Transverse colon (tissue), 4 donors: ENCODE data around the gene DHCR24. TPM values are rescaled to one million over a fixed set of nuclear protein-coding genes. Genes with fewer than 3 reads are reported as not detected.

ENCODE experiments used
- DNase-seq: peaks from one replicate; pipeline ENCODE4 v3.0.0-alpha.2; 2019
- H3K27ac ChIP-seq, 4 donors: fragments of 200-600 bp; sonication (generic); 2 replicates each; pipeline ENCODE4 v1.5.1; 2016 to 2018; ENCODE audit warnings: inconsistent platforms in 4 of 4
- H3K27me3 ChIP-seq: fragments of 200-600 bp; sonication (generic); 2 replicates; pipeline ENCODE4 v1.5.1; 2017; ENCODE audit warnings: inconsistent platforms
- H3K36me3 ChIP-seq, 4 donors: fragments of 200-600 bp; sonication (generic); 2 replicates each; pipeline ENCODE4 v1.5.1; 2017 to 2019; ENCODE audit warnings: inconsistent platforms in 4 of 4
- H3K4me1 ChIP-seq, 4 donors: fragments of 200-600 bp; sonication (generic); 2 replicates each; pipeline ENCODE4 v1.5.1; 2017 to 2020; ENCODE audit warnings: inconsistent platforms in 4 of 4
- H3K4me3 ChIP-seq, 4 donors: fragments of 200-600 bp; sonication (generic); 1 replicate in 1 of 4; 2 replicates in 3 of 4; pipeline versions ENCODE4 v1.5.1 to v1.6.1; 2017 to 2019; ENCODE audit warnings: inconsistent platforms in 4 of 4
- H3K9me3 ChIP-seq, 2 donors: fragments of 200-600 bp; sonication (generic); 2 replicates each; pipeline ENCODE4 v1.5.1; 2017 to 2019; ENCODE audit warnings: inconsistent platforms in 2 of 2
- CTCF ChIP-seq, 5 experiments: fragments of 200-600 bp in 3 of 5; fragments of 450-650 bp in 2 of 5; sonication (generic) in 3 of 5; IDR thresholded peaks; 1 replicate in 2 of 5; 2 replicates in 3 of 5; pipeline ENCODE4 v1.5.1; 2016 to 2017; ENCODE audit warnings: antibody characterized with exemption in 5 of 5, inconsistent platforms in 3 of 5, mild to moderate bottlenecking in 2 of 5, moderate library complexity in 1 of 5
- EP300 ChIP-seq: sonication (generic); formaldehyde crosslinking; IDR thresholded peaks from one replicate; pipeline ENCODE4 v1.6.1; 2017; ENCODE audit warnings: antibody characterized with exemption, low read depth
- POLR2A ChIP-seq: fragments of 450-650 bp; IDR thresholded peaks from one replicate; pipeline ENCODE4 v1.6.1; 2016; ENCODE audit warnings: antibody characterized with exemption, mild to moderate bottlenecking, moderate library complexity
- POLR2AphosphoS5 ChIP-seq, 3 donors: sonication (generic); formaldehyde crosslinking; IDR thresholded peaks; one replicate each; pipeline ENCODE4 v1.6.1; 2016; ENCODE audit warnings: antibody characterized with exemption in 3 of 3
- WGBS, 2 donors: methylation state at CpG; one replicate each; pipeline ENCODE4 v1.1.5; 2018; ENCODE audit warnings: low coverage in 1 of 2; 5-methylcytosine and 5-hydroxymethylcytosine counted together
- in situ Hi-C, 4 donors: fragments of 200-750 bp; cut with MboI; loops; one replicate each; pipeline versions ENCODE4 v1.15.0 to v1.15.1; 2017; ENCODE audit warnings: low sequenced_read_pairs in 3 of 4, low pct_ligation_motif_present in 1 of 4, low pct_unique_long_range_greater_than_20kb in 1 of 4
- intact Hi-C: fragments of 100-400 bp; cut with DNase I; formaldehyde crosslinking; loops from one replicate; pipeline ENCODE4 v1.15.1; 2023; ENCODE audit warnings: low total_unique reads
- total RNA-seq, 4 donors: library from RNA; depleted of rRNA; stranded (reverse); fragments of >200 nt; gene quantifications; one replicate each; pipeline ENCODE4 v1.1.0, GENCODE V29; 2016

The DHCR24 gene
- total RNA-seq, 4 donors from 2014 or later = 71.5 to 222 (median 137) TPM

GRCh38 chr1:54864460-54865208 lies 22.4 kb downstream of the DHCR24 start:
- 91% methylated on average over 6 of the region's 6 CpGs; no CpG with 5 or more reads in 1 of the 2 donors for WGBS, 2 donors
- TF ChIP-seq POLR2AphosphoS5 (IDR thresholded peaks at IDR 0.05) (no peak), CTCF (IDR thresholded peaks at IDR 0.05) (no peak), POLR2A (no peak), EP300 (no peak)

GRCh38 chr1:54863267-54863665 lies 23.7 kb downstream of the DHCR24 start:
- WGBS, 2 donors = 94 to 100% methylated on average over 2 to 3 of the region's 3 CpGs
- Histone ChIP-seq H3K4me1 (no peaks in the 10 kb centered on the region), H3K4me3 (no peak overlapping the region), H3K9me3 (no peaks in the 10 kb centered on the region), H3K27ac (no peak overlapping the region), H3K36me3 (no peaks in the 10 kb centered on the region), H3K27me3 (no peaks in the 10 kb centered on the region)
- no peak for DNase-seq
- TF ChIP-seq EP300 (no peak), POLR2A (no peak), POLR2AphosphoS5 (IDR thresholded peaks at IDR 0.05) (no peak)
- in situ Hi-C loops = no loop called here
- intact Hi-C loops = no loop called here

More at GRCh38 chr1:54864460-54865208, 22.4 kb downstream of the DHCR24 start:
- H3K4me1 ChIP-seq = no peaks in the 10 kb centered on the region
- H3K4me3 ChIP-seq = no peak overlapping the region
- intact Hi-C loops = no loop called here
- H3K36me3 ChIP-seq = no peaks in the 10 kb centered on the region
- in situ Hi-C loops = no loop called here
- H3K27ac ChIP-seq = no peak overlapping the region
- no peak for DNase-seq
- no peaks in the 10 kb centered on the region for H3K9me3 ChIP-seq
- H3K27me3 ChIP-seq = no peaks in the 10 kb centered on the region

DNA sequence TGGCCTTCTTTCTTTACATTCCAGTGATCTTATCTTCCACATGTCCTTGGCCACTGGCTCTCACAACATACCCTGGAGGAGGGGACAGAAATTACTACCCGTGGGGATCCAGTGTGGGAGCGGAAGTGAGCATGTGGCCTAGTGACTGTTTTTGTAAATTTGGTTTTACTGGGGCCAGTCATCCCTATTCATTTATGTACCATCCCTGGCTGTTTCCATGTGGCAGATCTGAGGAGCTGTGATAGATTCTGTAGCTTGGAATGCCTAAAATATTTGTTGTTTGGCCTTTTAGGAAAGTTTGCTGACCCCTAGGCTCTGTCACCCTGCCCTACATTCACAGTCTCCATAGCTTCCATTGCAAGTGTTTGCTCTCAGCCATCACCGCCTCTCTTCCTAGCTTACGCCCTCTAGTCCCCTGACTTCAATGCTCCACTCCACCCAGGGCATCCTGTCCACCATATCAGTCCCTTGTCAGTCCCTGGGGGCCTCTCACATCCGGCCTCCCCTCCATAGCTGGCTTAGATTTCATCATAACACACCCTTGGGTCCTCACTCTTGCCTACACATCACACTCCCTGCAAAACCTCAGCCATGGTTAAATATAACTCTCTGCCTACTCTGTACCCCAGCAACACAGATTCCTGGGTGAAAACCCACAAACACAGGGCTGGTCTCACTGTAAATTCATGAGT lies 25.8 kb downstream of the DHCR24 start:
- no peak for DNase-seq
- H3K27ac ChIP-seq = no peak overlapping the region
- H3K4me1 ChIP-seq = no peaks in the 10 kb centered on the region
- WGBS, 2 donors = 73 to 83% methylated on average over 5 of the region's 5 CpGs
- no peak overlapping the region for H3K4me3 ChIP-seq
- H3K36me3 ChIP-seq = no peaks in the 10 kb centered on the region
- in situ Hi-C loops = no loop called here
- no peak for TF ChIP-seq CTCF (IDR thresholded peaks at IDR 0.05)
- intact Hi-C loops = no loop called here
- no peaks in the 10 kb centered on the region for H3K9me3 ChIP-seq
- H3K27me3 ChIP-seq = no peaks in the 10 kb centered on the region

- in situ Hi-C loops (no loop called here), intact Hi-C loops (no loop called here)
- 92 to 100% methylated on average over 1 to 5 of the region's 5 CpGs for WGBS, 2 donors
Observed at GRCh38 chr1:54859700-54860391, 27.1 kb downstream of the DHCR24 start.

More at GRCh38 chr1:54859700-54860391, 27.1 kb downstream of the DHCR24 start:
- Histone ChIP-seq H3K4me1 (no peaks in the 10 kb centered on the region), H3K36me3 (no peaks in the 10 kb centered on the region), H3K9me3 (no peaks in the 10 kb centered on the region), H3K4me3 (no peak overlapping the region), H3K27me3 (no peaks in the 10 kb centered on the region), H3K27ac (no peak overlapping the region)
- no peak for TF ChIP-seq POLR2AphosphoS5 (IDR thresholded peaks at IDR 0.05)
- TF ChIP-seq POLR2A = no peak
- no peak for TF ChIP-seq CTCF (IDR thresholded peaks at IDR 0.05)
- TF ChIP-seq EP300 = no peak
- DNase-seq = no peak
